SK-N-MC (cell line): ENCODE measurements around the gene ST3GAL4.

Experiments
- DNase-seq: peaks from one replicate; pipeline ENCODE4 v3.0.0-alpha.2; 2011; ENCODE audit warnings: low read depth, low spot score
- H3K27ac ChIP-seq: fragments of 200-600 bp; sonication (generic); 2 replicates; pipeline ENCODE4 v1.5.1; 2016; ENCODE audit warnings: mixed run types
- H3K36me3 ChIP-seq: fragments of 200-600 bp; sonication (generic); 2 replicates; pipeline ENCODE4 v1.6.1; 2017; ENCODE audit warnings: antibody characterized with exemption, low read length, mixed read lengths; ENCODE audit not compliant: insufficient read depth
- H3K4me3 ChIP-seq: fragments of 200-600 bp; sonication (generic); 2 replicates; pipeline ENCODE4 v1.5.1; 2016
- H3K9ac ChIP-seq: fragments of 200-600 bp; sonication (generic); 2 replicates; pipeline ENCODE4 v1.8.0; 2017; ENCODE audit warnings: mixed run types, mixed read lengths; ENCODE audit not compliant: insufficient read length
- H3K9me3 ChIP-seq: fragments of 200-600 bp; sonication (generic); 2 replicates; pipeline ENCODE4 v1.6.1; 2017; ENCODE audit warnings: low read depth, mild to moderate bottlenecking, antibody characterized with exemption, low read length, moderate library complexity, mixed read lengths
- EZH2 ChIP-seq: fragments of 200-600 bp; sonication (generic); IDR thresholded peaks from one replicate; pipeline ENCODE4 v1.6.1; 2017; ENCODE audit warnings: antibody characterized with exemption
- FOXP2 ChIP-seq: optimal IDR thresholded peaks from 2 replicates; pipeline ENCODE3; 2011; ENCODE audit warnings: mild to moderate bottlenecking, moderate library complexity; ENCODE audit not compliant: insufficient read depth; ENCODE audit errors: extremely low read length, control extremely low read depth
- POLR2AphosphoS5 ChIP-seq: IDR thresholded peaks from 2 replicates; pipeline ENCODE4 v1.6.1; 2012; ENCODE audit warnings: mild to moderate bottlenecking, low read depth, low read length, borderline replicate concordance

ST3GAL4 gene

GRCh38 chr11:126433989-126434949, 78.8 kb downstream of the ST3GAL4 start:
- Histone ChIP-seq H3K36me3 (no peaks in the 10 kb centered on the region), H3K9ac (no peak overlapping the region), H3K4me3 (no peak overlapping the region), H3K9me3 (no peaks in the 10 kb centered on the region), H3K27ac (no peak overlapping the region)
- no peak for DNase-seq
- no peak for TF ChIP-seq EZH2

DNA sequence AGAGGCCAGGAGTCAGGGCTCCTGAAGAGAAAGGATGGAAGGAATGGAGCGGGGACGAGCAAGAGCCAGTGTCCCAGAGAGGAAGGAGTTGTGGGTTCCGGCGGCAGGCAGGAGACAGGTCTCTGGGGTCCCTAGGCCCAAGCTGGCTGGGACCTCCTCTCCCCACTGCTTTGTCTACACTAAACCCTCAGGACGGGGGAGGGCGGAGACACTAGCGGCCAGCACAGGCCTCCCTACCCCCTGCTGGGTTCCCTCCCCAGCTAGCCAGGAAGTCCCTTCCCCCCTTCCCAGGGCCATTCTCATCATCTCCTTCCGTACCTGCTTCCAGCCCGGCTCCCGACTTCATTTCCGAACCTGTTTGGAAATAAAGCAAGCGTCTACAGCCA, 79.5 kb downstream of the ST3GAL4 start:
- Histone ChIP-seq H3K4me3 (no peak overlapping the region), H3K27ac (no peak overlapping the region), H3K9me3 (no peaks in the 10 kb centered on the region), H3K36me3 (no peaks in the 10 kb centered on the region), H3K9ac (no peak overlapping the region)
- TF ChIP-seq POLR2AphosphoS5 (no peak), FOXP2 (no peak), EZH2 (no peak)
- DNase-seq, result no peak

- no peak for DNase-seq
- Histone ChIP-seq H3K4me3 (no peak overlapping the region), H3K36me3 (no peaks in the 10 kb centered on the region), H3K9ac (no peak overlapping the region), H3K27ac (no peak overlapping the region), H3K9me3 (no peaks in the 10 kb centered on the region)
- TF ChIP-seq EZH2 (no peak), POLR2AphosphoS5 (no peak)
Observed at GRCh38 chr11:126436209-126436755, 80.8 kb downstream of the ST3GAL4 start.

DNA sequence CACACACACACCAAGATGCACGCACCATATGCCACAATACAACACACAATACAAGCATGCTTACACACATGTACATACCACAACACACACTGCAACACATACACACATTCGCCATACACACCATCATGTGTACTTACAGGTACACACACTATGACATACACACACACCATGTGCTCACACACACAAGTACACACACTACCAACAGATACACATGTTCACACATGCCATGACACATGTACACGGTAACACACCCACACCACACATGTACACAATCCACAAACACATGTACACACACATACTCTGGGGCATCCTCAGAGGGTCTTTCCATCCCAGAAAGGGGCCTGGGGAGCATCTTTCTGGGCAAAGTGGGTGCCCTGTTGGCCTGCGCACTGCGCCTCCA, 82.2 kb downstream of the ST3GAL4 start:
- TF ChIP-seq EZH2 (no peak), FOXP2 (no peak), POLR2AphosphoS5 (no peak)
- Histone ChIP-seq H3K36me3 (no peaks in the 10 kb centered on the region), H3K9ac (no peak overlapping the region), H3K4me3 (no peak overlapping the region), H3K9me3 (no peaks in the 10 kb centered on the region), H3K27ac (no peak overlapping the region)
- no peak for DNase-seq

- no peaks in the 10 kb centered on the region for H3K36me3 ChIP-seq
- H3K4me3 ChIP-seq, result no peak overlapping the region
- no peak overlapping the region for H3K27ac ChIP-seq
- no peaks in the 10 kb centered on the region for H3K9me3 ChIP-seq
- no peak overlapping the region for H3K9ac ChIP-seq
- TF ChIP-seq POLR2AphosphoS5, result no peak
- DNase-seq, result no peak
Observed at GRCh38 chr11:126438272-126438671, 82.8 kb downstream of the ST3GAL4 start.

DNA sequence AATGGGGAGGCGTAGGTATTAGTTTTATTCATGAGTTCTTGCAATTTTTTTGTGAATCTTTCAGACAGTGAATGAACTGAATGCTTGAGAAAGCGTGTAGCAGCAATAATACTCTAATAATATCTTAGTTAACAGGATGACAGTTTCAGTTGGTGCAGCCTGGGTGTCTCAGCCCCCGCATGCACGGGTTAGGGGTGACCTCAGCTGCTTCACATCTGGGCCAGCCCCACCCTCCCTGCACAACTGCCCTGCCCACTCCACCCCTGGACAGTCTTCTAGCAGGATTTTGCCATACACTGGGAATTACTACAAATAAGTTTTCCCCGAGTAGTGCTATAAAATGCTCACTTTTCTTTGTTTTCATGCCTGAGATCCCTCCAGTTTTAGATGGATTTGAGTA, 83.2 kb downstream of the ST3GAL4 start:
- no peak overlapping the region for H3K4me3 ChIP-seq
- H3K9ac ChIP-seq, result no peak overlapping the region
- no peak for DNase-seq
- no peak overlapping the region for H3K27ac ChIP-seq
- H3K9me3 ChIP-seq, result no peaks in the 10 kb centered on the region
- no peak for TF ChIP-seq POLR2AphosphoS5
- TF ChIP-seq FOXP2, result no peak
- no peak for TF ChIP-seq EZH2
- H3K36me3 ChIP-seq, result no peaks in the 10 kb centered on the region

DNA sequence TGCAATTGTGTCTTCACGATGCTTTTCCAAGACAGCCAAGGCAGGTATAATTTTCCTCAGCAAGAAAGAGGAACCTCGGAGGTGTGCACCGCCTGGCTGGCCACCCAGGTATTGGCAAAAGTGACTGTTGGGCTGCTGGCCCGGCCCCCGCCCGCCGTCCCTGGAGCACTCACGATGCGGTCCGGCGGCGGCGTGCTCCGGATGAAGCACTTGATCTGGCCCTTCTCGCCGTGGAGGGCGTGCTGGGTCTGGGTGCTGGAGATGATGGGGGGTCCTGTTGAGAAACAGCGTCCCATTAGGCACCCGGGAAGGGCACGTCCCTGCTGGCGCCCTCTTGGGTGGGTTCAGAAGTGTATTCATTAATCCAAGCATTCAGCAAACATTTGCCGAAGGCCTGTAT, 84.8 kb downstream of the ST3GAL4 start:
- Histone ChIP-seq H3K36me3 (no peaks in the 10 kb centered on the region), H3K9ac (no peak overlapping the region), H3K4me3 (no peak overlapping the region), H3K27ac (no peak overlapping the region), H3K9me3 (no peaks in the 10 kb centered on the region)
- TF ChIP-seq FOXP2 (no peak), POLR2AphosphoS5 (no peak), EZH2 (no peak)
- no peak for DNase-seq

GRCh38 chr11:126440792-126441514, 85.5 kb downstream of the ST3GAL4 start:
- no peak overlapping the region for H3K9ac ChIP-seq
- TF ChIP-seq FOXP2 (peak; percentile 54), POLR2AphosphoS5 (no peak), EZH2 (no peak)
- H3K27ac ChIP-seq, result no peak overlapping the region
- H3K36me3 ChIP-seq, result no peaks in the 10 kb centered on the region
- peak overlapping the region; percentile 41 for H3K4me3 ChIP-seq
- H3K9me3 ChIP-seq, result no peaks in the 10 kb centered on the region
- DNase-seq, result no peak

DNA sequence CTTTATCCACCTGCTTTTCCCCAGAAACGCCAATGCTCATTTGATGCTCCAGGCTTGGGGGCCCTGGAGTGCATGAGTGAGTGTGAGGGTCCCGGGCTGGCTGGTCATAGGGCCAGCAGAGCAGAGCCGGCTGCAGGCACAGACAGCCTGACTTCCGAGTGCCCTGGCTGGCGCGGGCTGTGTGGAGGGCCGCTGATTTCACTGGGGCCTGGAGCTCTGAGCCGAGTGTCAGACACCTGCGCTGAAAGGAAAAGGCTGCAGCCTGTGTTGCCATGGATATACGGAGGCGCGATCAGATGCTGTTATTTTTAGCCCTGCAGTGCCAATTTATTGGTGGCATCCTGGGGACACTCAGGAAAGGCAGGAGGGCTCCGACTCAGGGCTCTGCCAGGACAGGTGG, 87.6 kb downstream of the ST3GAL4 start:
- Histone ChIP-seq H3K36me3 (no peaks in the 10 kb centered on the region), H3K4me3 (no peak overlapping the region), H3K27ac (no peak overlapping the region), H3K9ac (no peak overlapping the region), H3K9me3 (no peaks in the 10 kb centered on the region)
- TF ChIP-seq POLR2AphosphoS5 (no peak), FOXP2 (no peak), EZH2 (no peak)
- DNase-seq, result no peak
